GM10266 (cell line): ENCODE measurements around the gene SGCA.
A peak's percentile ranks its signal among the peaks of the same experiment; 100 is the strongest.

Experiments
- DNase-seq: peaks from one replicate; pipeline ENCODE4 v3.0.0; 2012; ENCODE audit errors: extremely low spot score
- TF ChIP-seq, protein P1 (sequence below): IDR thresholded peaks from 2 replicates; pipeline ENCODE4 v1.5.1; 2012; ENCODE audit warnings: mild to moderate bottlenecking, low read depth; ENCODE audit not compliant: control insufficient read depth, insufficient read depth; ENCODE audit errors: missing control alignments

Gene SGCA

DNA sequence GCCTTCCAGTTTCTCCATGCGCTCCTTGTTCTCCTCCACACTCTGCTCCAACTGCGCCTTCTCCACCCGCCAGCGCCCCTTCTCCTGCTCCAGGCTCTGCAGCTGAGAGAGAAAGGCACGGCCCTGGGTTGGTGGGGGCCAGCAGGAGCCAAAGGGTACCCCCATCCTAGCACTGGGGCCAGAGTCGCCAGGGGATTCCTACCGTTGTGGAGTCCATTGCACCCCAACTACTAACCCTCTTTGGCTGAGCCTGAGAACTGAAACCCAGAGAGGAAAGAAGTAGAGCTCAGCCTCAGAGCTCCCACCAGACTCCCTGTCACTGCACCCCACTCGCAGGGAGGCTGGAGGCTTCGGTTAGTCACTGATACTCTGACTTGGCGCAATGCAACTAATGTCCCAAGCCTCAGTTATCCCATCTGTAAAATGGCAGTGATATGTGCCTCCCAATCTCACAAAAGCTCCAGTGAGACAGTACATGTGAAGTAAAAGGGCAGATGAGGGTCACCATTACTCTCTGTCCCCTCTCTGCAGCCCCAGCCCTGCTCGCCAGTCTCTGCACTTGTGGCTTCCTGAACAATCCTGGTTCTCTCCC is 29.6 kb upstream of the SGCA start:
- no peak for DNase-seq
- TF ChIP-seq, protein P1, sequence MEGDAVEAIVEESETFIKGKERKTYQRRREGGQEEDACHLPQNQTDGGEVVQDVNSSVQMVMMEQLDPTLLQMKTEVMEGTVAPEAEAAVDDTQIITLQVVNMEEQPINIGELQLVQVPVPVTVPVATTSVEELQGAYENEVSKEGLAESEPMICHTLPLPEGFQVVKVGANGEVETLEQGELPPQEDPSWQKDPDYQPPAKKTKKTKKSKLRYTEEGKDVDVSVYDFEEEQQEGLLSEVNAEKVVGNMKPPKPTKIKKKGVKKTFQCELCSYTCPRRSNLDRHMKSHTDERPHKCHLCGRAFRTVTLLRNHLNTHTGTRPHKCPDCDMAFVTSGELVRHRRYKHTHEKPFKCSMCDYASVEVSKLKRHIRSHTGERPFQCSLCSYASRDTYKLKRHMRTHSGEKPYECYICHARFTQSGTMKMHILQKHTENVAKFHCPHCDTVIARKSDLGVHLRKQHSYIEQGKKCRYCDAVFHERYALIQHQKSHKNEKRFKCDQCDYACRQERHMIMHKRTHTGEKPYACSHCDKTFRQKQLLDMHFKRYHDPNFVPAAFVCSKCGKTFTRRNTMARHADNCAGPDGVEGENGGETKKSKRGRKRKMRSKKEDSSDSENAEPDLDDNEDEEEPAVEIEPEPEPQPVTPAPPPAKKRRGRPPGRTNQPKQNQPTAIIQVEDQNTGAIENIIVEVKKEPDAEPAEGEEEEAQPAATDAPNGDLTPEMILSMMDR = no peak

DNA sequence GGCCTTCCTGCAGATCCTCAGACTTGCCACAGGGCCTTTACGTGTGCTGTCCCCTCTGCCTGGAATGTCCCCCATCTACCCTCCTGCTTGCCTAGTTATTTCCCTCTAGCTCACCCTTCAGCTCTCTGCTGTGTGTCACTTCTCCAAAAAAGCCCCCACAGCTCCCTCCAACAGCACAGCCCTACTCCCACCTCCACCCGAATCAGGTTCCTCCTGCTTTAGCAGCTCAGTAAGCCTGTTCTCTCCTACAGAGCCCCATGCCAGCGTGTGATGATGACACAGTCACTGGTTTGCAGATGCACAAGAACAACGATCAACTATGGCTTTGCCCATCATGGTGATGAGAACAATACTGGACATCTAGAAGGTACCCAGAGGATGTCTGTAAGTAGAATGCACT is 28.8 kb upstream of the SGCA start:
- TF ChIP-seq, protein P1 = no peak
- no peak for DNase-seq

DNA sequence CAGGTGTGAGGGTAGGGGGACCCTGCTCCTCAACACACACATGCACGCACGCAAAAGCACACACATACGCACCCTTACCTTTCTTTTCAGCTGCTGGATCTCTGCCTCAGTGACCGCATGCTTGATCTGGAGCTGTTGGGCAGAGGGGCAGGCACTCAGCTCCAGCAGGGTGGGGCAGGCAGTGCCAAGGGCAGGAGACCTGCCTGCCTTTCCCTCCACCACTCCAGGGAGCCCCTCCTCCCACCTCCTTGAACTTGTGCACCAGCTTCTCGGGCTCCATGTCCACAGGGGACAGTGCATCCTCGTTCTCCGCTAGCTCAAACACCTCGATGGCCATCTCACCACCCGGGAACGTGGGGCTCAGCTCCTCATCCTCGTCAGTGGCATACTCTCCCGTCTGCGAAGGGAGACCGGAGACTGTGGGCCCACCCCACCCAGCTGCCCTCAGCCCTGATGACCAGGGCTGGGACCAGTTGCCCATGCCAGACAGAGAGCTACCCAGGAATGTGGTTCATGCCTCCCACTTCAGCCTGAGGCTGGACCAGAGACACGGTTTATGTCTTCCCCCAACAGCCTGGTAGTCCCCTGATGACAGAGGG is 26.5 kb upstream of the SGCA start:
- DNase-seq = no peak
- TF ChIP-seq, protein P1 = no peak

DNA sequence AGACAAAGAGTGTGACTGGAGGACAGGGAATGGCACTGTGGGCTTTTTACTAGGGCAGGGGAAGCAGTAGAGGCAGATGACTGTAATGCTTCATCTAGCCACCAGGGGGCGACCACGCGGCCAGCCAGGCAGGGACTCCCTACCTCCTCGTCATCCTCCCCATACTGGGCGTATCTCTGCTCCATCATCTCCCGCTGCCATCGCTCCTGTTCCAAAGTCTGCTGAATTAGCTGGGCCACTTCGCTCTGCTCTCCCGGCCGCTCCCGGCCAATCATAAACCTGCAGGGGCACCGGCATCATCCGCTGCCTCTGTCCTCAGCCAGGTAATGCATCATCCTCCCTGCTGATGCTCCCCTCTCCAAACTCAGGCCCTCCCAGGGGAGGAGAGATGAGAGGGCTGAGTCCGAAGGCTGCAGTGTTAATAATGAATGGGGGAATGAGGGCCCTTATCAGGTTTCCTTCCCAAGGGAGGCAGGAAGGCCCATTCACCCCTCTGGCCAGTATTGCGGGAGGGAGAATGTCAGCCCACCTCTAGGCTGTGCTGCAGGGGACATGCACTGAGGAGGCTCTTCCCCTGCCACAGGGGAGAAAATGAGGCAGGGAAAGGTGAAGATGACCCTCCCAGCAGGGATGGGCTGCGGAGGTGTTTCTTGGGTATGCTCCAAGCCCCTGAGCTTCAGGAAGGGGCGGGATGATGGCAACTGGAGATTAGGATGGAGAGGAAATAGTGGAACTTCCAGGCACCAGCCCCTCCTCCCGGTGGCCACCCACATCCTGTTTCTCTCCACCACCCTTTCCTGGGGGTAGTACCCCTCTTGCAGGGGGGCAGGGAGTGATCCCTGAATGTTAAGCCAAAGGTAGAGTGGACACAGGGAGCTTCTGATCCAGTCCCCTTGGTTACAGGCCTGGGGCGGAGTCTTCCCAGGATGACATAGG is 25.6 kb upstream of the SGCA start:
- peak; percentile 90 for DNase-seq
- TF ChIP-seq, protein P1 = peak; percentile 93

DNA sequence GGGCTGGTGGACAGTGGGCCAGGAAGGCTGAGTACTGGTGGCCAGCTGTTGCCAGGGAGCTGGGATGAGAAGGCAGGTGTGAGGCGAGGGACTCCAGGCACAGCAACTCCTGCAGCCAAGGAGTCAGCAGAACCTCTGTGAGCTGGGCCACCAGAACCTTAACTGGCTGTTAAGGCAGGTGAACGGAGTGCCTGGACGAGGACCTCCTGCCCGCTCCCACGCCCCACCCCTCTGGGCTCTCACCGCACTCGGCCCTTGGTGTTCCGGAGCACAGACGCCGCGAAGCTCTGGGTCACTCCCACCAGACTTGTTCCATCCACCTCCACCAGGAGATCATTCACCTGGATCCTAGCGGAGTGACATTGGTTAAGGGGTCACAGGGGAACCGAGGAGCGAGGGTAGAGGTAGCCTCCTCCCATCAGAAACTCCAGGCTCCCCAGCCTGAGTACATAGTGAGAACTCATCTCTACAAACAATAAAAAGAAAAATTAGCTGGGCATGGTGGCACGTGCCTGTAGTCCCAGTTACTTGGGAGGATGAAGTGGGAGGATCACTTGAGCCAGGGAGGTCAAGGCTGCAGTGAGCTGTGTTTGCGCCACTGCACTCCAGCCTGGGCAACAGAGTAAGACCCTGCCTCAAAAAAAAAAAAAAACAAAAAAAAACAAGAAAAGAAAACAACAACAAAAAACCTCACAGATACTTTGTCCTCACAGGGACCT is 24.6 kb upstream of the SGCA start:
- TF ChIP-seq, protein P1 = no peak
- DNase-seq = no peak

DNA sequence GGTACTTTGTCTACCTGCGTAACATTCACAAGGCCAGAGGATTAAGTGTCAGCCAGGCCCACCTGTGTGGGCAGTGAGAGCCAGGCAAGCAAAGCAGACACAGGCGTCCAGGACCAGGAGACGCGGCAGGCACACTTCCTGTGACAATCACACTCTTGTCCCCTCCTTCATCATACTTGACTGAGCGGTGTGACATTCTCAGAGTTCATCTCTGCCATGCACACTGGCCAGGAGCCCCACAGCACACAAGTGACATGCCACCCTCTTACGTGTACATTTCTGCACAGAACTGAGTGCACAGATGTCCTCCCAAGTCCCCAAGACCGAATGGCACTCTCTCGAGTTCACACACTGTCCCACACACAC is 24.1 kb upstream of the SGCA start:
- no peak for DNase-seq

More for the DNA sequence above, 24.1 kb upstream of the SGCA start:
- TF ChIP-seq, protein P1 = no peak
